Transverse colon (tissue), 4 donors: ENCODE data around the gene HASPIN. TPM values are rescaled to one million over a fixed set of nuclear protein-coding genes. Genes with fewer than 3 reads are reported as not detected.

Source experiments
- DNase-seq: peaks from one replicate; pipeline ENCODE4 v3.0.0-alpha.2; 2019
- H3K27ac ChIP-seq, 4 donors: fragments of 200-600 bp; sonication (generic); 2 replicates each; pipeline ENCODE4 v1.5.1; 2016 to 2018; ENCODE audit warnings: inconsistent platforms in 4 of 4
- H3K27me3 ChIP-seq: fragments of 200-600 bp; sonication (generic); 2 replicates; pipeline ENCODE4 v1.5.1; 2017; ENCODE audit warnings: inconsistent platforms
- H3K36me3 ChIP-seq, 4 donors: fragments of 200-600 bp; sonication (generic); 2 replicates each; pipeline ENCODE4 v1.5.1; 2017 to 2019; ENCODE audit warnings: inconsistent platforms in 4 of 4
- H3K4me1 ChIP-seq, 4 donors: fragments of 200-600 bp; sonication (generic); 2 replicates each; pipeline ENCODE4 v1.5.1; 2017 to 2020; ENCODE audit warnings: inconsistent platforms in 4 of 4
- H3K4me3 ChIP-seq, 4 donors: fragments of 200-600 bp; sonication (generic); 1 replicate in 1 of 4; 2 replicates in 3 of 4; pipeline versions ENCODE4 v1.5.1 to v1.6.1; 2017 to 2019; ENCODE audit warnings: inconsistent platforms in 4 of 4
- H3K9me3 ChIP-seq, 2 donors: fragments of 200-600 bp; sonication (generic); 2 replicates each; pipeline ENCODE4 v1.5.1; 2017 to 2019; ENCODE audit warnings: inconsistent platforms in 2 of 2
- CTCF ChIP-seq, 5 experiments: fragments of 200-600 bp in 3 of 5; fragments of 450-650 bp in 2 of 5; sonication (generic) in 3 of 5; IDR thresholded peaks; 1 replicate in 2 of 5; 2 replicates in 3 of 5; pipeline ENCODE4 v1.5.1; 2016 to 2017; ENCODE audit warnings: antibody characterized with exemption in 5 of 5, inconsistent platforms in 3 of 5, mild to moderate bottlenecking in 2 of 5, moderate library complexity in 1 of 5
- EP300 ChIP-seq: sonication (generic); formaldehyde crosslinking; IDR thresholded peaks from one replicate; pipeline ENCODE4 v1.6.1; 2017; ENCODE audit warnings: antibody characterized with exemption, low read depth
- POLR2A ChIP-seq: fragments of 450-650 bp; IDR thresholded peaks from one replicate; pipeline ENCODE4 v1.6.1; 2016; ENCODE audit warnings: antibody characterized with exemption, mild to moderate bottlenecking, moderate library complexity
- POLR2AphosphoS5 ChIP-seq, 3 donors: sonication (generic); formaldehyde crosslinking; IDR thresholded peaks; one replicate each; pipeline ENCODE4 v1.6.1; 2016; ENCODE audit warnings: antibody characterized with exemption in 3 of 3
- WGBS, 2 donors: methylation state at CpG; one replicate each; pipeline ENCODE4 v1.1.5; 2018; ENCODE audit warnings: low coverage in 1 of 2; 5-methylcytosine and 5-hydroxymethylcytosine counted together
- in situ Hi-C, 4 donors: fragments of 200-750 bp; cut with MboI; loops; one replicate each; pipeline versions ENCODE4 v1.15.0 to v1.15.1; 2017; ENCODE audit warnings: low sequenced_read_pairs in 3 of 4, low pct_ligation_motif_present in 1 of 4, low pct_unique_long_range_greater_than_20kb in 1 of 4
- intact Hi-C: fragments of 100-400 bp; cut with DNase I; formaldehyde crosslinking; loops from one replicate; pipeline ENCODE4 v1.15.1; 2023; ENCODE audit warnings: low total_unique reads
- total RNA-seq, 4 donors: library from RNA; depleted of rRNA; stranded (reverse); fragments of >200 nt; gene quantifications; one replicate each; pipeline ENCODE4 v1.1.0, GENCODE V29; 2016

HASPIN gene
- total RNA-seq, 4 donors from 2014 or later, result 0.14 to 2.4 (median 0.64) TPM; not detected in 1

GRCh38 chr17:3765981-3766380, 42.3 kb downstream of the HASPIN start:
- Histone ChIP-seq H3K27ac (peak overlapping the region in 3 of 4 donors; percentile 16 to 43 (median 29)), H3K4me3 (no peak overlapping the region), H3K4me1 (peaks cover 0 to 2% (median 0%) of the 10 kb centered on the region in 4 donors), H3K36me3 (no peaks in the 10 kb centered on the region), H3K27me3 (no peaks in the 10 kb centered on the region), H3K9me3 (no peaks in the 10 kb centered on the region)
- no peak for TF ChIP-seq POLR2AphosphoS5 (IDR thresholded peaks at IDR 0.05)
- no peak for TF ChIP-seq CTCF (IDR thresholded peaks at IDR 0.05)
- TF ChIP-seq EP300, result no peak
- no peak for TF ChIP-seq POLR2A
- no peak for DNase-seq
- in situ Hi-C loops (no loop called here), intact Hi-C loops (no loop called here)
- 88 to 90% methylated on average over 8 to 9 of the region's 9 CpGs for WGBS, 2 donors

DNA sequence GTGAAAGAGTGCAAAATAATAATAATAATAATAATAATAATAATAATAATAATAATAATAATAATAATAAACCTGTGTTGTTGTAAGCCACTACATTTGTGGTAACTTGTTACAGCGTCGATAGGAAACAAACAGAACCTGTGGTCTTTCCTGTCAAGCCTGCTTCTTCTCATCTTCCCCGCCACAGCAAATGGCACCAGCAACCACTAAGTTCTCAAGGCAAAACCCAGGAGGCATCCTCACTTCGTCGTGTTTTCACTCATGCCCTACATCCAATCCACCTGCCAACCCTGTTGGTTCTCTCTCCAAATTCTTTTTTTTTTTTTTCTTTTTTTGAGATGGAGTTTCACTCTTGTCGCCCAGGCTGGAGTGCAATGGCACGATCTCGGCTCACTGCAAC, 43.1 kb downstream of the HASPIN start:
- WGBS, 2 donors, result 80 to 87% methylated on average over 3 to 8 of the region's 8 CpGs
- TF ChIP-seq CTCF (IDR thresholded peaks at IDR 0.05), result no peak
- no peak for TF ChIP-seq POLR2A
- TF ChIP-seq POLR2AphosphoS5 (IDR thresholded peaks at IDR 0.05), result no peak
- TF ChIP-seq EP300, result no peak
- in situ Hi-C loops, result no loop called here

DNA sequence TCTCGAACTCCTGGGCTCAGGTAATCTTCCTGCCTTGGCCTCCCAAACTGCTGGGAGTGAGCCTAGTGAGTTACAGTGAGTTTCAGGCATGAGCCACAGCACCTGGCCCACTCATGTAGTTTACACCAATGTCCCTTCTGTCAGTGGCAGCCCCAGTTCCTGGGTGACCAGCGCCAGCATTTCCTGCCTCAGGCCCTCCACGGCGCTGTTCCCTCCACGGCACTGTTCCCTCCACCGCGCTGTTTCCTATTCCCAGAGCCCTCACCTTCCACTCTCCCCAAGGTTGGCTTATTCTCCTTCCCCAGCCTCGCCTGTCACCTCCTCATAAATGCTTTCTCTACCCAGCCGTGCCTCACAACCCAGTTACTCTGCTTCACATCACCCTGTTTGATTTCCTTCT, 44.6 kb downstream of the HASPIN start:
- no peak for DNase-seq
- Histone ChIP-seq H3K9me3 (no peaks in the 10 kb centered on the region), H3K27ac (no peak overlapping the region), H3K4me3 (no peak overlapping the region), H3K36me3 (no peaks in the 10 kb centered on the region), H3K27me3 (no peaks in the 10 kb centered on the region), H3K4me1 (peaks cover 0 to 2% (median 0%) of the 10 kb centered on the region in 4 donors)
- TF ChIP-seq CTCF (IDR thresholded peaks at IDR 0.05) (no peak), EP300 (no peak), POLR2A (no peak), POLR2AphosphoS5 (IDR thresholded peaks at IDR 0.05) (no peak)
- intact Hi-C loops (no loop called here), in situ Hi-C loops (no loop called here)
- 84 to 92% methylated on average over 7 to 9 of the region's 9 CpGs for WGBS, 2 donors

More for the DNA sequence above, 43.1 kb downstream of the HASPIN start:
- H3K4me3 ChIP-seq, result no peak overlapping the region
- H3K36me3 ChIP-seq, result no peaks in the 10 kb centered on the region
- no peaks in the 10 kb centered on the region for H3K9me3 ChIP-seq
- H3K27ac ChIP-seq, result no peak overlapping the region
- DNase-seq, result no peak
- intact Hi-C loops, result no loop called here
- H3K27me3 ChIP-seq, result no peaks in the 10 kb centered on the region
- H3K4me1 ChIP-seq, result peaks cover 0 to 2% (median 0%) of the 10 kb centered on the region in 4 donors

DNA sequence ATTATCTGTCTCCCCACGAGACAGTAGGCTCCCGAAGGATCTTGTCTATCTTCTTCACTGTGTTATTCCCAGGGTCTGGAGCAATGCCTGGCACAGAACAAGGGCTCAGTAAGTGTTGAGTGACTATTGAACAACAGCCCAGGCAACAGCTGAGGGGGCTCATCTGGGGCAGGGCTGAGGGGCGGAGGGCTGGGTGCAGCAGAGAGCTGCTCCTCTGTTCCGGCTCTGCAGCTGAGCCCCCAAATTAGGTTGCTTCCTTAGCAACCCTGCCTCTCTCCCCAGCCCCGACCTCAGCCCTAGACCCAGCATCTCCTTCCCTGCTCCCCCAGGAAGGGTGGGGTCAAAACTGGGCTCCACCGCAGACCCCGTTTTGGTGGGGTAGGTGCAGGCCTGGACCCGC, 45.1 kb downstream of the HASPIN start:
- Histone ChIP-seq H3K9me3 (no peaks in the 10 kb centered on the region), H3K27ac (no peak overlapping the region), H3K4me1 (peaks cover 0 to 2% (median 0%) of the 10 kb centered on the region in 4 donors), H3K36me3 (no peaks in the 10 kb centered on the region), H3K27me3 (no peaks in the 10 kb centered on the region), H3K4me3 (no peak overlapping the region)
- in situ Hi-C loops (no loop called here), intact Hi-C loops (no loop called here)
- WGBS, 2 donors, result 81% methylated on average over 5 to 7 of the region's 8 CpGs
- TF ChIP-seq CTCF (IDR thresholded peaks at IDR 0.05) (no peak), POLR2A (no peak), EP300 (no peak), POLR2AphosphoS5 (IDR thresholded peaks at IDR 0.05) (no peak)
- DNase-seq, result no peak
